ENCODE results near the gene TRABD2B. TPM values are rescaled to one million over a fixed set of nuclear protein-coding genes. Genes with fewer than 3 reads are reported as not detected.

TRABD2B gene
- total RNA-seq, 1 experiment from 2014 or later = 0.05 TPM

DNA sequence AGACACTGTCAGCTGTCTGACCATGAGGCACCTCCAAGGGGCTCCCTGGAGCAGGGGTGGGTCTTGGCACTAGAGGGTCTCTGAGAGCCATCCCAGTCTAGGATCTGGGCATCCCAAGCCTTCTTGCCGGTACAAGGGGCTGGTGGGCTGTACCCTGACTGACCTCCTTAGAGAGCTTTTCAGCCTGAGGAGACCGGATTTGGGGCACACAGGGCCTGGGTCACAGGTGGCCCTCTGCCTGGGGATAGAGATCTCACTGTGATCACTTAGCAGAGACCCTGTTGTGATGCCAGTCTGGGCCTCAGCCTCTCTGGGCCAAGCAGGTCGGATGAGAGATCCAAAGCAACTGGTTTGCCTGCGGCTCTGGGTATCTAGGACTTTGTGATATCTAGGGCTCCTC, 227.2 kb downstream of the TRABD2B start:
- Histone ChIP-seq H4K20me1 (ENCODE audit: insufficient read depth) (no peaks in the 10 kb centered on the region), H3K4me2 (ENCODE audit: low read length) (no peak overlapping the region), H3K27me3 (ENCODE audit: insufficient read depth, low read length) (no peaks in the 10 kb centered on the region), H3K79me2 (ENCODE audit: insufficient read depth, low read length) (no peaks in the 10 kb centered on the region), H3K4me1 (ENCODE audit: control insufficient read depth in 1 of 2, insufficient read depth in 2 of 2, low read length in 2 of 2) (no peaks in the 10 kb centered on the region), H3K36me3 (ENCODE audit: control insufficient read depth in 1 of 2, insufficient read depth in 2 of 2, low read length in 2 of 2) (no peaks in the 10 kb centered on the region), H3K9me2 (ENCODE audit: insufficient read depth) (no peaks in the 10 kb centered on the region), H2AFZ (ENCODE audit: low read depth, low read length, poor library complexity, severe bottlenecking) (no peak overlapping the region), H3K9ac (ENCODE audit: low read length) (no peak overlapping the region), H3K4me3 (replicated peaks in 1 of 2; ENCODE audit: low read depth in 1 of 2, low read length in 2 of 2) (no peak overlapping the region), H3K27ac (ENCODE audit: low read depth, low read length) (no peak overlapping the region), H3K9me3 (ENCODE audit: control insufficient read depth in 1 of 2, insufficient read depth in 1 of 2, low read depth in 1 of 2, low read length in 2 of 2) (no peaks in the 10 kb centered on the region)
- no TSS peak for BruUV-seq (replicated peaks)
- ChIA-PET RAD21 (ENCODE audit: low non-redundant PET in 1 of 2, low total read pairs in 2 of 2, uncharacterized antibody in 2 of 2, unreplicated experiment in 2 of 2) (no interaction called here), POLR2A (no interaction called here), CTCF (no interaction called here)
- TF ChIP-seq EGR1 (IDR thresholded peaks at IDR 0.05; ENCODE audit: low read depth) (no peak), CEBPB (IDR thresholded peaks at IDR 0.05; ENCODE audit: low read depth) (no peak), POLR2A (IDR thresholded peaks at IDR 0.05; ENCODE audit: borderline replicate concordance, extremely low read depth, insufficient read depth, insufficient read length) (no peak), CBX3 (IDR thresholded peaks at IDR 0.05; ENCODE audit: low read depth) (no peak), ZNF274 (IDR thresholded peaks at IDR 0.05; ENCODE audit: low read depth, low read length) (no peak), SP1 (IDR thresholded peaks at IDR 0.05; ENCODE audit: low read depth) (no peak), FOSL1 (IDR thresholded peaks at IDR 0.05; ENCODE audit: low read depth) (no peak), JUND (IDR thresholded peaks at IDR 0.05) (no peak), ELF1 (IDR thresholded peaks at IDR 0.05; ENCODE audit: borderline replicate concordance, low read depth) (no peak), RAD21 (IDR thresholded peaks at IDR 0.05; ENCODE audit: low read depth) (no peak), TCF7L2 (IDR thresholded peaks at IDR 0.05; ENCODE audit: borderline replicate concordance, extremely low read depth, insufficient read depth, insufficient read length) (no peak), SIN3A (IDR thresholded peaks at IDR 0.05; ENCODE audit: low read depth) (no peak)
- TF ChIP-seq, protein P1, sequence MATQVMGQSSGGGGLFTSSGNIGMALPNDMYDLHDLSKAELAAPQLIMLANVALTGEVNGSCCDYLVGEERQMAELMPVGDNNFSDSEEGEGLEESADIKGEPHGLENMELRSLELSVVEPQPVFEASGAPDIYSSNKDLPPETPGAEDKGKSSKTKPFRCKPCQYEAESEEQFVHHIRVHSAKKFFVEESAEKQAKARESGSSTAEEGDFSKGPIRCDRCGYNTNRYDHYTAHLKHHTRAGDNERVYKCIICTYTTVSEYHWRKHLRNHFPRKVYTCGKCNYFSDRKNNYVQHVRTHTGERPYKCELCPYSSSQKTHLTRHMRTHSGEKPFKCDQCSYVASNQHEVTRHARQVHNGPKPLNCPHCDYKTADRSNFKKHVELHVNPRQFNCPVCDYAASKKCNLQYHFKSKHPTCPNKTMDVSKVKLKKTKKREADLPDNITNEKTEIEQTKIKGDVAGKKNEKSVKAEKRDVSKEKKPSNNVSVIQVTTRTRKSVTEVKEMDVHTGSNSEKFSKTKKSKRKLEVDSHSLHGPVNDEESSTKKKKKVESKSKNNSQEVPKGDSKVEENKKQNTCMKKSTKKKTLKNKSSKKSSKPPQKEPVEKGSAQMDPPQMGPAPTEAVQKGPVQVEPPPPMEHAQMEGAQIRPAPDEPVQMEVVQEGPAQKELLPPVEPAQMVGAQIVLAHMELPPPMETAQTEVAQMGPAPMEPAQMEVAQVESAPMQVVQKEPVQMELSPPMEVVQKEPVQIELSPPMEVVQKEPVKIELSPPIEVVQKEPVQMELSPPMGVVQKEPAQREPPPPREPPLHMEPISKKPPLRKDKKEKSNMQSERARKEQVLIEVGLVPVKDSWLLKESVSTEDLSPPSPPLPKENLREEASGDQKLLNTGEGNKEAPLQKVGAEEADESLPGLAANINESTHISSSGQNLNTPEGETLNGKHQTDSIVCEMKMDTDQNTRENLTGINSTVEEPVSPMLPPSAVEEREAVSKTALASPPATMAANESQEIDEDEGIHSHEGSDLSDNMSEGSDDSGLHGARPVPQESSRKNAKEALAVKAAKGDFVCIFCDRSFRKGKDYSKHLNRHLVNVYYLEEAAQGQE (IDR thresholded peaks at IDR 0.05; ENCODE audit: low read depth) = no peak
- TF ChIP-seq, protein P2, sequence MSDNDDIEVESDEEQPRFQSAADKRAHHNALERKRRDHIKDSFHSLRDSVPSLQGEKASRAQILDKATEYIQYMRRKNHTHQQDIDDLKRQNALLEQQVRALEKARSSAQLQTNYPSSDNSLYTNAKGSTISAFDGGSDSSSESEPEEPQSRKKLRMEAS (IDR thresholded peaks at IDR 0.05) = no peak
- TF ChIP-seq, protein P3, sequence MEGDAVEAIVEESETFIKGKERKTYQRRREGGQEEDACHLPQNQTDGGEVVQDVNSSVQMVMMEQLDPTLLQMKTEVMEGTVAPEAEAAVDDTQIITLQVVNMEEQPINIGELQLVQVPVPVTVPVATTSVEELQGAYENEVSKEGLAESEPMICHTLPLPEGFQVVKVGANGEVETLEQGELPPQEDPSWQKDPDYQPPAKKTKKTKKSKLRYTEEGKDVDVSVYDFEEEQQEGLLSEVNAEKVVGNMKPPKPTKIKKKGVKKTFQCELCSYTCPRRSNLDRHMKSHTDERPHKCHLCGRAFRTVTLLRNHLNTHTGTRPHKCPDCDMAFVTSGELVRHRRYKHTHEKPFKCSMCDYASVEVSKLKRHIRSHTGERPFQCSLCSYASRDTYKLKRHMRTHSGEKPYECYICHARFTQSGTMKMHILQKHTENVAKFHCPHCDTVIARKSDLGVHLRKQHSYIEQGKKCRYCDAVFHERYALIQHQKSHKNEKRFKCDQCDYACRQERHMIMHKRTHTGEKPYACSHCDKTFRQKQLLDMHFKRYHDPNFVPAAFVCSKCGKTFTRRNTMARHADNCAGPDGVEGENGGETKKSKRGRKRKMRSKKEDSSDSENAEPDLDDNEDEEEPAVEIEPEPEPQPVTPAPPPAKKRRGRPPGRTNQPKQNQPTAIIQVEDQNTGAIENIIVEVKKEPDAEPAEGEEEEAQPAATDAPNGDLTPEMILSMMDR (IDR thresholded peaks at IDR 0.05 in 2 of 3, conservative IDR thresholded peaks at IDR 0.05 in 1 of 3; ENCODE audit: borderline replicate concordance in 1 of 3, insufficient read depth in 1 of 3, low read depth in 2 of 3, low read length in 2 of 3) = no peak
- TF ChIP-seq, protein P4, sequence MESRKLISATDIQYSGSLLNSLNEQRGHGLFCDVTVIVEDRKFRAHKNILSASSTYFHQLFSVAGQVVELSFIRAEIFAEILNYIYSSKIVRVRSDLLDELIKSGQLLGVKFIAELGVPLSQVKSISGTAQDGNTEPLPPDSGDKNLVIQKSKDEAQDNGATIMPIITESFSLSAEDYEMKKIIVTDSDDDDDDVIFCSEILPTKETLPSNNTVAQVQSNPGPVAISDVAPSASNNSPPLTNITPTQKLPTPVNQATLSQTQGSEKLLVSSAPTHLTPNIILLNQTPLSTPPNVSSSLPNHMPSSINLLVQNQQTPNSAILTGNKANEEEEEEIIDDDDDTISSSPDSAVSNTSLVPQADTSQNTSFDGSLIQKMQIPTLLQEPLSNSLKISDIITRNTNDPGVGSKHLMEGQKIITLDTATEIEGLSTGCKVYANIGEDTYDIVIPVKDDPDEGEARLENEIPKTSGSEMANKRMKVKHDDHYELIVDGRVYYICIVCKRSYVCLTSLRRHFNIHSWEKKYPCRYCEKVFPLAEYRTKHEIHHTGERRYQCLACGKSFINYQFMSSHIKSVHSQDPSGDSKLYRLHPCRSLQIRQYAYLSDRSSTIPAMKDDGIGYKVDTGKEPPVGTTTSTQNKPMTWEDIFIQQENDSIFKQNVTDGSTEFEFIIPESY (IDR thresholded peaks at IDR 0.05; ENCODE audit: extremely low read depth, insufficient replicate concordance, low read length) = no peak
- TF ChIP-seq, protein P5, sequence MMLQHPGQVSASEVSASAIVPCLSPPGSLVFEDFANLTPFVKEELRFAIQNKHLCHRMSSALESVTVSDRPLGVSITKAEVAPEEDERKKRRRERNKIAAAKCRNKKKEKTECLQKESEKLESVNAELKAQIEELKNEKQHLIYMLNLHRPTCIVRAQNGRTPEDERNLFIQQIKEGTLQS (IDR thresholded peaks at IDR 0.05) = no peak
- ATAC-seq (no peak), DNase-seq (ENCODE audit: low read depth, low spot score) (no peak)
- intact Hi-C loops (cut with micrococcal nuclease) = no loop called here

All from HCT116 (cell line).